ENCODE measurements around the gene SAPCD2. TPM values are rescaled to one million over a fixed set of nuclear protein-coding genes. Genes with fewer than 3 reads are reported as not detected.
"Not testable (repeated sequence)": the region's sequence is repeated elsewhere in the genome, so short reads cannot be mapped to it uniquely, and the experiment has no call there.

The SAPCD2 gene
- polyA plus RNA-seq, 1 donor: 3.6 TPM

DNA sequence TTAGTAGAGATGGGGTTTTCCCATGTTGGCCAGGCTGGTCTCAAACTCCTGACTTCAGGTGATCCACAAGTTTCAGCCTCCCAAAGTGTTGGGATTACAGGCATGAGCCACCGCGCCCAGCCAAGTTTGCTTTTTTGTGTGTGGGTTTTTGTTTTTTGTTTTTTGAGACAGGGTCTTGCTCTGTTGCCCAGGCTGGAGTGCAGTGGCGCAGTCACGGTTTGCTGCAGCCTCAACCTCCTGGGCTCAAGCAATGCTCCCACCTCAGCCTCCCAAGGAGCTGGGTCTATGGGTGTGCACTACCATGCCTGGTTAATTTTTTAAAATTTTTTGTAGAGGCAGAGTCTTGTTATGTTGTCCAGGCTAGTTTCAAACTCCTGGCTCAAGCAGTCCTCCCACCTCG lies 36.9 kb downstream of the SAPCD2 start:
- DNase-seq (ENCODE audit: low read depth): not testable (repeated sequence)

- no peak for DNase-seq (ENCODE audit: low read depth)
Observed at GRCh38 chr9:137032858-137033257, 37.5 kb downstream of the SAPCD2 start.

- no peak for DNase-seq (ENCODE audit: low read depth)
Observed at GRCh38 chr9:137031904-137032640, 38.3 kb downstream of the SAPCD2 start, which contains the start of gene FUT7. Gene FUT7 (minus strand): TSS chr9:137032088. CDS start chr9:137031991, 97 bp downstream.

GRCh38 chr9:137030538-137031527 lies 39.5 kb downstream of the SAPCD2 start:
- DNase-seq (ENCODE audit: low read depth): no peak

GRCh38 chr9:137030006-137030405 lies 40.4 kb downstream of the SAPCD2 start:
- no peak for DNase-seq (ENCODE audit: low read depth)

GRCh38 chr9:137029058-137029936 lies 41.1 kb downstream of the SAPCD2 start:
- DNase-seq (ENCODE audit: low read depth): no peak

DNA sequence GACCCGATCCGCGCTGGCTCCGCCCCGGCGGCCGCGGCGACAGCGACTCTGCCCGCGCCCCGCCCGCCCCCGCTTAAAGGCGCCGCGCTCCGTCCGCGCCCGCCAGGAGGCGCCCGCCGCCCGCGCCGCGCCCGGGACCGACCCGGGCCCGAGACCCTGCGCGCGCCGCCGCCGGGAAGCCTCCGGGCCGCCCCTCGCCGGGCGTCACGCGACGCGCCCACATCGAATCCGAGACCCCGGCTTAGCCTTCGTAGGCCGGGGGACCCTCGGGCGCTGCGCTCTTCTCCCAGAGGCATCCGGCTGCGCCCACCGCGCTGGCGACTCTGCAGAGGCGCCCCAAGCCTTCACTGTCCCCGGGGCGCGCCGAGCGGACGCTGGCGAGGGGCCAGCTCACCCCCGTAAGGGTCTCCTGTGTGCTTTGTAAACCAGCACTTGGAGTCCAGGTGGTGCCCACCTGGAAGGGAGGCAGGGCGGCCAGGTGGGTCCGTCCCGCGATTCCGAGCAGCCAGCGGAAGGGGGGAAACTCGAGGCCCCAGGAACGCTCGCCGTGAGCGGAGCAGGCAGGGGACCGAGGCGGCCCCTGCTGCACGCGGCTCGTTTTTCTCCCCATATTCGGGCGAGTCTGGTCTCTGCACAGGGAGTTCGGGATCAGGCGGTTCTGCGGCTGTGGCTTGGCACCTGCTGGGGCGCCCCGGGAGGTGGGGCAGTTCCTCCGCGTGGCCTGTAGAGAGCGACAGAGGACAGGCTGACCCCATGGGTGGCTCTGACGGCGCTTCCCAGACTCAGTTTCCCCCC lies 41.9 kb downstream of the SAPCD2 start:
- no peak for DNase-seq (ENCODE audit: low read depth)

- no peak for DNase-seq (ENCODE audit: low read depth)
Observed at GRCh38 chr9:137027369-137028262, 42.7 kb downstream of the SAPCD2 start, which contains the start of gene ABCA2. Gene ABCA2 (minus strand): TSS chr9:137028237. CDS start chr9:137028140, 97 bp downstream.

DNA sequence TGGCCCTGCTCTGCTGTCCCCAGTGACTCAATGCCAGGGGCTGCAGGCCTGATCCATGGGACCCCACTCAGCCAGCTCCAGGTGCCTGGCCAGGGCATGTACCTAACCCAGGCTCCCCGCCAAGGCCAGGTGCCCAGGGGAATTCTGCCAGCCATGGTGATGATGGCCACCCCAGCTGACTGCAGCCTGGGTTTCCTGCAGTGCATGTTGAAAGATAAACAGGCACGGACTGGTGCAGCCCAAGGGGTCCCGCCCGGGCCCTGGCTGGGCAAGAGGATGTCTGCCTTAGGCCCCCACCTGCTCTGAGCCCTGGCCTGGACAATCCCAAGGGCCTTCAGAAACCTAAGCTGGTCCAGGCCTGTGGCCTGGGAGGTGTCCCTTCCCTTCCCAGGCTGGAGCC lies 43.5 kb downstream of the SAPCD2 start:
- no peak for DNase-seq (ENCODE audit: low read depth)

GRCh38 chr9:137026384-137026783 lies 44.0 kb downstream of the SAPCD2 start:
- no peak for DNase-seq (ENCODE audit: low read depth)

DNA sequence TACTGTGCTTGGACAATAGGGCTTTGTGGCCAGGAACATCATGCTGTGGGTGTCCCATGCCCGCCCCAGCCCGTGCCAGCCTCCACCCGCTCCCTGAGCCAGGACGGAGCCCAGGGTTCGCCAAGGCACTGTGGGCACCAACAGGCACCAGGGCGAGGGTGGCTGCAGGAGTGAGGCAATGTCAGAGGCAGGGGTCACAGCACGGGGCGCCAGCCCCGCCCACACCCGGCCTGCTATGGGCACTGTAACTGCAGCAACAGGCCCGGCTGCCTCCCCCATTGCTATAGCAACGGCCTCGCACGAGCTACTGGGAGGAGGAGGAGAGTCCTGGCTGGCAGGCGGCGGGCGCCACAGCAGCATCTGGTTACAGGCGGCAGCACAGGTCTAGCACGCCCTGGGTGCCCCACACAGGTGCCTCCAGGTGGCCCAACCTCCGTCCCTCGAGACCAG lies 44.8 kb downstream of the SAPCD2 start:
- DNase-seq (ENCODE audit: low read depth): no peak

DNA sequence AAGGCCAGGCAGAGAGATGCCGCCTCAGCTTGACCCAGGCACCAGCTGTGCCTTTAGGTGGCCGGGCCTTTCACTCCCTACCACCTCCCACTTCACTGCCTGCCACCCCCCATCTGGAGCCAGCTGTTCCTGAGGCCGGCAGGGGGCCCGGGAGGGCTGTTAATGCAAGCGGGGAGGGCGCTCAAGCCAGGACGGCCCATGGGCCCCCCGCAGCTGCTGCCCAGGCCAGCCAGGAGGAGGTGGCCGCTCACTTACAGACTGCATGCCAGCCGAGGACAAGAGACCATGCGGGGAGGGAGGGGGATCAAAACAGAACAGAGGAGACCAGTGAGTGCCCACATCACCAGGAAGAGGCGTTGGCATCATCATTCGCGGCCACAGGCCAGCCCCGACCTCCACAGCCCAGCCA lies 46.8 kb downstream of the SAPCD2 start:
- DNase-seq (ENCODE audit: low read depth): no peak

- no peak for DNase-seq (ENCODE audit: low read depth)
Observed at GRCh38 chr9:137023157-137023556, 47.2 kb downstream of the SAPCD2 start.

DNA sequence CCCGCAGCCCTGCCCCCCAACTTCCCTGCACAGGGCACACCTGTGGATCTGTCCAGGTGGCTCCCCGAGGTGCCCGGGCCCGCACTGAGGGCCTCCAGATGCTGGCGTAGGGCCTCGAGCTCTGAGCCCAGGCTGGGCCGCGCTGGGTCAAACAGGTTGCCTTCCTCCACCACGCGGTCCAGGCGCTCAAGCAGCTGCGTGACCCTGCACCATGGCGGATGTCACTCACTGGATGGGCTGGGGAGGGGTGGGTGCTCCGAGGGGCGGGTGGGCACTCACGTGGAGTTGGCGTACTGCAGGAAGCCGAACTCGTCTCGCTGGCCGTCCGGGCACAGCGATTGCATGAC lies 47.7 kb downstream of the SAPCD2 start:
- DNase-seq (ENCODE audit: low read depth): no peak

- no peak for DNase-seq (ENCODE audit: low read depth)
Observed at GRCh38 chr9:137021979-137022661, 48.2 kb downstream of the SAPCD2 start.

GRCh38 chr9:137021568-137021978 lies 48.8 kb downstream of the SAPCD2 start:
- DNase-seq (ENCODE audit: low read depth): no peak

DNA sequence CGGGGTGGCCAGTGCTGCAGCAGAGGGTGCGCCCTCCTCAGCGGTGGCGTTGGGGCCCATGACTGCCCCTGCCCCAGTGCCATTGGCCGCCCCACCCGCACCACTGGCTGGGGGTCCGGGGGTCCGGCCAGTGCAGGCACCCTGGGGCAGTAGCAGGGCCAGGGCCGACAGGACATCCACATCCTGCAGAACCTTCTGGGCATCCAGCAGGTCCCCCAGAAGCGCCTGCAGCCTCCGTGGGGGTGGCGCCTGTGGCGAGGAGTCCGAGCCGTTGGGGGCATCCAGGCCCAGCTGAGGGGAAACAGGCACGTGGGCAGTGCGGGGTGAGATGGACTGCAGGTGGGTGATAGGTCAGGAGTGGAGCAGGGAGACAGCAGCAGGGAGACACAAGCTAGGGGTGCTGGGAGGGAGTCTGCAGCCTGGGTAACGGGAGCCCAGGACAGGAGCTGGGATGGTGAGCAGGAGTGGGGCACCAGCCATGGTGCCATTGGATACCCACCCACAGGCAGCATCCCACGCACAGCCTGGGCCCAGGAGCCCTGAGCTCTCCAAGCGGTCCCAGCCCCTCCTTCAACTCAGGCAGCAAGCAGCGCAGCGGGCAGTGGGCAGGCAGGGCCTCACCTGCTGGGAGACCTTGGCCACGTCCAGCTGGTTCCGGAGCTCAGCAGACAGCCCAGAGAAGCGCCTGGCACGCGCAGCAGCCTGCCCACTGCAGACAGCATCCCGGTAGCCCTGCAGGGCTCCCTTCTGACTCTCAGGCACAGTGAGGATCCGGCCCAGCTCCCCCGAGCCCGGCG lies 49.4 kb downstream of the SAPCD2 start:
- DNase-seq (ENCODE audit: low read depth): no peak

Measured in forelimb muscle (tissue), 1 donor.